Gastrocnemius medialis (tissue), 4 donors: ENCODE data around the gene FAM234A.

Experiments
- POLR2A ChIP-seq, 2 donors: fragments of 450-650 bp; IDR thresholded peaks; one replicate each; pipeline ENCODE4 v1.6.1; 2017; ENCODE audit warnings: antibody characterized with exemption in 2 of 2, mild to moderate bottlenecking in 2 of 2, moderate library complexity in 2 of 2
- TF ChIP-seq, protein P1 (sequence below), 5 experiments: fragments of 450-650 bp in 3 of 5; fragments of 200-600 bp in 2 of 5; sonication (generic) in 2 of 5; IDR thresholded peaks in 4 of 5; conservative IDR thresholded peaks in 1 of 5; 1 replicate in 4 of 5; 2 replicates in 1 of 5; pipeline ENCODE4 v1.5.1; 2016 to 2019; ENCODE audit warnings: antibody characterized with exemption in 5 of 5, mild to moderate bottlenecking in 3 of 5, moderate library complexity in 3 of 5

GRCh38 chr16:200388-200787 lies 34.2 kb upstream of the FAM234A start:
- TF ChIP-seq, protein P1, sequence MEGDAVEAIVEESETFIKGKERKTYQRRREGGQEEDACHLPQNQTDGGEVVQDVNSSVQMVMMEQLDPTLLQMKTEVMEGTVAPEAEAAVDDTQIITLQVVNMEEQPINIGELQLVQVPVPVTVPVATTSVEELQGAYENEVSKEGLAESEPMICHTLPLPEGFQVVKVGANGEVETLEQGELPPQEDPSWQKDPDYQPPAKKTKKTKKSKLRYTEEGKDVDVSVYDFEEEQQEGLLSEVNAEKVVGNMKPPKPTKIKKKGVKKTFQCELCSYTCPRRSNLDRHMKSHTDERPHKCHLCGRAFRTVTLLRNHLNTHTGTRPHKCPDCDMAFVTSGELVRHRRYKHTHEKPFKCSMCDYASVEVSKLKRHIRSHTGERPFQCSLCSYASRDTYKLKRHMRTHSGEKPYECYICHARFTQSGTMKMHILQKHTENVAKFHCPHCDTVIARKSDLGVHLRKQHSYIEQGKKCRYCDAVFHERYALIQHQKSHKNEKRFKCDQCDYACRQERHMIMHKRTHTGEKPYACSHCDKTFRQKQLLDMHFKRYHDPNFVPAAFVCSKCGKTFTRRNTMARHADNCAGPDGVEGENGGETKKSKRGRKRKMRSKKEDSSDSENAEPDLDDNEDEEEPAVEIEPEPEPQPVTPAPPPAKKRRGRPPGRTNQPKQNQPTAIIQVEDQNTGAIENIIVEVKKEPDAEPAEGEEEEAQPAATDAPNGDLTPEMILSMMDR (IDR thresholded peaks at IDR 0.05 in 4 of 5, conservative IDR thresholded peaks at IDR 0.05 in 1 of 5): no peak
- no peak for TF ChIP-seq POLR2A (IDR thresholded peaks at IDR 0.05)
